Nephron progenitor cell (in vitro differentiated cells): ENCODE data around the gene TTC39B.
A peak's percentile ranks its signal among the peaks of the same experiment; 100 is the strongest.

Experiments used
- DNase-seq: peaks from one replicate; pipeline ENCODE4 v3.0.0; 2021
- H3K27ac Mint-ChIP-seq: 2 replicates; pipeline ENCODE4 v1.8.0; 2021; ENCODE audit warnings: mild to moderate bottlenecking, moderate library complexity, mixed read lengths
- H3K27me3 Mint-ChIP-seq: 2 replicates; pipeline ENCODE4 v1.8.0; 2021; ENCODE audit warnings: mild to moderate bottlenecking, low read depth, mixed read lengths; ENCODE audit not compliant: poor library complexity
- H3K36me3 Mint-ChIP-seq: 2 replicates; pipeline ENCODE4 v1.8.0; 2021; ENCODE audit warnings: low read depth, mixed read lengths
- H3K4me1 Mint-ChIP-seq: 2 replicates; pipeline ENCODE4 v1.8.0; 2021; ENCODE audit warnings: mixed read lengths
- H3K4me3 Mint-ChIP-seq: 2 replicates; pipeline ENCODE4 v1.8.0; 2021; ENCODE audit warnings: mild to moderate bottlenecking, moderate library complexity, mixed read lengths
- H3K9me3 Mint-ChIP-seq: 2 replicates; pipeline ENCODE4 v1.8.0; 2021; ENCODE audit warnings: mild to moderate bottlenecking, moderate library complexity, mixed read lengths
- TF ChIP-seq, protein P1 (sequence below): fragments of 200-600 bp; sonication (generic); IDR thresholded peaks from 2 replicates; pipeline ENCODE4 v1.5.0; 2021; ENCODE audit warnings: antibody characterized with exemption

TTC39B gene

DNA sequence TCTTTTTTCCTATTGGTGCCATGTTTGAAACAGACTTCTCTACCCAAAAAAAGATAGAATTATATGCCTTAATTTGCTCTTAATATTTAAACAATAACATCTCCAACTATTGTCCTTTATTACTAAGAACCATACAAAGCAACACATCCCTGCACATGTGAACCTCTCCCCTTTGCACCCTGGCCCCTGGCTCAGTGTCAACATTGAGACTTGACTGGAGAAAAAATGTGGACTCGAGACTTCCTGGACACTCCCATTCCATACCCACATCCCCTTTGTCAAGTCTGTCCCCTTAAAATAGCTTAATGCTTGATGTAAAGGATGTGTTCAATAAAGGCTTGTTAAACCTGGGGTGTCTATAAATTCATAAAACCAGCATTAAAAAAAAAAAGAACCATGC is 53.2 kb downstream of the TTC39B start:
- no peaks in the 10 kb centered on the region for H3K9me3 Mint-ChIP-seq
- TF ChIP-seq, protein P1, sequence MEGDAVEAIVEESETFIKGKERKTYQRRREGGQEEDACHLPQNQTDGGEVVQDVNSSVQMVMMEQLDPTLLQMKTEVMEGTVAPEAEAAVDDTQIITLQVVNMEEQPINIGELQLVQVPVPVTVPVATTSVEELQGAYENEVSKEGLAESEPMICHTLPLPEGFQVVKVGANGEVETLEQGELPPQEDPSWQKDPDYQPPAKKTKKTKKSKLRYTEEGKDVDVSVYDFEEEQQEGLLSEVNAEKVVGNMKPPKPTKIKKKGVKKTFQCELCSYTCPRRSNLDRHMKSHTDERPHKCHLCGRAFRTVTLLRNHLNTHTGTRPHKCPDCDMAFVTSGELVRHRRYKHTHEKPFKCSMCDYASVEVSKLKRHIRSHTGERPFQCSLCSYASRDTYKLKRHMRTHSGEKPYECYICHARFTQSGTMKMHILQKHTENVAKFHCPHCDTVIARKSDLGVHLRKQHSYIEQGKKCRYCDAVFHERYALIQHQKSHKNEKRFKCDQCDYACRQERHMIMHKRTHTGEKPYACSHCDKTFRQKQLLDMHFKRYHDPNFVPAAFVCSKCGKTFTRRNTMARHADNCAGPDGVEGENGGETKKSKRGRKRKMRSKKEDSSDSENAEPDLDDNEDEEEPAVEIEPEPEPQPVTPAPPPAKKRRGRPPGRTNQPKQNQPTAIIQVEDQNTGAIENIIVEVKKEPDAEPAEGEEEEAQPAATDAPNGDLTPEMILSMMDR, result no peak
- H3K36me3 Mint-ChIP-seq, result peaks cover 16% of the 10 kb centered on the region
- no peaks in the 10 kb centered on the region for H3K27me3 Mint-ChIP-seq
- DNase-seq, result no peak
- peaks cover 17% of the 10 kb centered on the region for H3K4me1 Mint-ChIP-seq
- H3K4me3 Mint-ChIP-seq, result no peak overlapping the region
- peak overlapping the region; percentile 64 for H3K27ac Mint-ChIP-seq

DNA sequence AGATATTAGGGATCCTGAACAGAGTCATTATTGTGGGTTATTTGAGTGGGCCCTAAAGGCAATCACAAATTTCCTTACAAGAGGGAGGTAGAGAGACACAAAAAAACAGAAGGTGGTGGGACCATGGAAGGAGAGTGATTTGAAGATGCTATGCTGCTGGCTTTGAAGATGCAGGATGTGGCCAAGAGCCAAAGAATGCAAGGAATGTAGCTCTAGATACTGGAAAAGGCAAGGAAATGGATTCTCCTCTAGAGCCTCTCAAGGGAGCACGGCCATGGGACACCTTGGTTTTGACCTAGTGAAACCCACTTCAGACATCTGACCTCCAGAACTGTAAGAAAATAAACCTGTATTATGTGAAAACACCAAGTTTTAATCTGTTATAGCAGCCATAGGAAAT is 53.8 kb downstream of the TTC39B start:
- H3K4me3 Mint-ChIP-seq, result no peak overlapping the region
- TF ChIP-seq, protein P1, result no peak
- peaks cover 18% of the 10 kb centered on the region for H3K4me1 Mint-ChIP-seq
- no peaks in the 10 kb centered on the region for H3K27me3 Mint-ChIP-seq
- DNase-seq, result no peak
- H3K9me3 Mint-ChIP-seq, result no peaks in the 10 kb centered on the region
- no peak overlapping the region for H3K27ac Mint-ChIP-seq
- H3K36me3 Mint-ChIP-seq, result peaks cover 16% of the 10 kb centered on the region

DNA sequence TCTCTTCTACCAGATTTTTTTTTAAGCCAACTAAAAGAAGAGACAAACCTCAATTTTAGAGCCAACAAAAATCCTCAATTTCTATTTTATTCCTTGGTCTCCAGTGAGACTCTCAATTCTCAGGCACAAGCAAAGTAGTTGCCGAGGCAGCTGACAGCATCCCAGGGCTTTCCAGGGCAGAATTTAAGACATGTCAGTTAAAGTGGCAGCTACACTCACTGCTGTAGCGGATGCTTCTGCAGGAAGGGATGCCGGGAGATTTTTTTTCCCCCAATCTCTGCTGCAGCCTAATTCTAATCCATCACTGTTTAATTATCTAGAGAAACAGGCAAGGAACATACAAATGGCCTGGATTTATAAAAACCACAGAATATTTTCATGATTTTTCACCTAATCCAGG is 57.0 kb downstream of the TTC39B start:
- Mint-ChIP-seq H3K9me3 (no peaks in the 10 kb centered on the region), H3K4me1 (peaks cover 18% of the 10 kb centered on the region), H3K27me3 (no peaks in the 10 kb centered on the region), H3K36me3 (peaks cover 11% of the 10 kb centered on the region), H3K4me3 (no peak overlapping the region), H3K27ac (no peak overlapping the region)
- TF ChIP-seq, protein P1, result no peak
- no peak for DNase-seq

DNA sequence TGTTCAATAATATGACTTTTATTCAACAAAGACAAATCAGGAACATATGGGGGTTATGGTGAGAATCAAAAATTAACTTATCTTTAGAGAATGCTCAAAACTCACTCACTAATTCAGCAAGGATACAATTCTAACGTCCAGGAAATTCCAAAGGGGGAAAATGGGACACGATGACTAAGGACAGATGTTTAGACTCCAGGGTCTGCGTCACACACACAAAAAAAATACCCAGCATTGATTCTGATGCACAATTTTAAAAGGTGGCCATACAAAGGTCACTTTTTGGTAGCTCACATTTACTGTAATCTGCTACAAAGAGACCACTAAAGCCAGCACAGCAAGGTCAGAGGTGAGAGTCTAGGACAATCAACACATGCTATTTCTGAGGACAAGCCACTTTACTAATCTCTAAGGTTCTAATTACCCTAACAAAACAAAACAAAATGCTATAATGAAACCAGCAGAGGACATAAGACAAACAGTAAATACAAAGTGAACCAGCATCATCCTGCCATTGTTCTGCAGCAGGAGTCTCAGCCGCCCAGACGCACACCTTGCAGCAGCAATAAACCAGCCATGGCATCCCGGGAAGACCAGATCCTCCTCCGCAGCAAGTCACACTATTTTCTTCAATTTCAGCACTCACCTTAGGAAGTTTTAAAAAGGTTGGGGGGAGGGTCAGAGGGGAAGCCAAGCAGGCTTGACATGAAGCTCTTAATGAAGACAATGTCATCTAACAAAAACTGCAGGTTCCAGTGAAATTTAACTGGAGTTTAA is 57.8 kb downstream of the TTC39B start:
- Mint-ChIP-seq H3K27me3 (no peaks in the 10 kb centered on the region), H3K9me3 (no peaks in the 10 kb centered on the region), H3K4me3 (peak overlapping the region; percentile 13), H3K27ac (peak overlapping the region; percentile 13), H3K4me1 (peaks cover 18% of the 10 kb centered on the region), H3K36me3 (peaks cover 11% of the 10 kb centered on the region)
- no peak for DNase-seq
- TF ChIP-seq, protein P1, result no peak

DNA sequence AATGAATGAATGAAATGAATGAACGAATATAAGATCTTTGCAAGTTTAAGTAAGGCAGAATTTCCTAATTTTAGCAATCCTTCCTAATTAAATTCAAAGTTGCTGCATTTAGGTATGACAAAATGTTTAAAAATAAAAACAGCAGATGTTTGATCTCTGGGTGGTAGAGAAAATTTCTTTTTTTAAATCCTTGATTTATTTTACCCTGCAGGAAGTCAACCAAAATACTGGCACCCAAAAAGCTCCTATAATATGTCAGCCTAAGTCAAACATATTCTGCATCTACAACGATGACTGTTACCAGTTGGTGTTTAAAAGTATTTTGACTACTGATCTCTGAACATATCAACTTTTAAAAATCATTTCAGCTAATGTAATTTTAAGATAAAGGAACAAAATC is 58.4 kb downstream of the TTC39B start:
- Mint-ChIP-seq H3K4me3 (no peak overlapping the region), H3K27me3 (no peaks in the 10 kb centered on the region), H3K36me3 (peaks cover 7% of the 10 kb centered on the region), H3K27ac (peak overlapping the region; percentile 13), H3K4me1 (peaks cover 18% of the 10 kb centered on the region), H3K9me3 (no peaks in the 10 kb centered on the region)
- DNase-seq, result no peak
- TF ChIP-seq, protein P1, result no peak

DNA sequence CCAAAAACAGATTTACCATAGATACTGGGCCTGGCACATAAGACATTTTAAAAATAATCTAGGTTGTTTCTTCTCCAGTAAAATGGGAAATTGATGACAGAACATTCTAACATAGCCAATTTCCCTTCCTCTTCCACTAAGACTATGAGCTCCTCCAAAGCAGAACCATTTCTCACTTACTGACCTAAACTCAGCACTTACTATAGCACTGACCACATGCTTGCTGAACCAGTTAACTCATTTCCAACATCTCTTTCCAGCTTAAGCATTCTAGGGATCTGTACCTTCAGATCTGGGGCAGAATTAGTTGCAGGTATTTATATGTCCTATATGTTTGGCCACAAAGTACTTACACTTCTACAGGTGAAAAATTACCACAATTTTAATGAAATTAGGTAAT is 58.9 kb downstream of the TTC39B start:
- TF ChIP-seq, protein P1, result no peak
- no peak overlapping the region for H3K4me3 Mint-ChIP-seq
- no peak overlapping the region for H3K27ac Mint-ChIP-seq
- H3K27me3 Mint-ChIP-seq, result no peaks in the 10 kb centered on the region
- DNase-seq, result no peak
- H3K36me3 Mint-ChIP-seq, result peaks cover 3% of the 10 kb centered on the region
- peaks cover 18% of the 10 kb centered on the region for H3K4me1 Mint-ChIP-seq
- H3K9me3 Mint-ChIP-seq, result no peaks in the 10 kb centered on the region
